Neural progenitor cell (in vitro differentiated cells): ENCODE data around the gene AMFR. TPM values are rescaled to one million over a fixed set of nuclear protein-coding genes. Genes with fewer than 3 reads are reported as not detected.

Source experiments
- DNase-seq: peaks from one replicate; pipeline ENCODE4 v3.0.0-alpha.2; 2016; ENCODE audit warnings: low spot score
- H2AFZ ChIP-seq: fragments of 200-600 bp; sonication (generic); replicated peaks from 2 replicates; pipeline ENCODE4 v1.6.1; 2016; ENCODE audit warnings: antibody characterized with exemption
- H3F3A ChIP-seq: fragments of 200-600 bp; sonication (generic); 2 replicates; pipeline ENCODE4 v1.6.1; 2016; ENCODE audit warnings: antibody characterized with exemption, low read depth
- H3K27ac ChIP-seq: fragments of 200-600 bp; sonication (generic); 2 replicates; pipeline ENCODE4 v1.5.1; 2016; ENCODE audit warnings: mild to moderate bottlenecking
- H3K27me3 ChIP-seq: fragments of 200-600 bp; sonication (generic); 2 replicates; pipeline ENCODE4 v1.6.1; 2016; ENCODE audit warnings: mild to moderate bottlenecking, moderate library complexity
- H3K36me3 ChIP-seq: fragments of 200-600 bp; sonication (generic); 2 replicates; pipeline ENCODE4 v1.5.1; 2016
- H3K4me1 ChIP-seq: fragments of 200-600 bp; sonication (generic); 2 replicates; pipeline ENCODE4 v1.6.1; 2016; ENCODE audit warnings: mixed run types
- H3K4me2 ChIP-seq: fragments of 200-600 bp; sonication (generic); 2 replicates; pipeline ENCODE4 v1.6.1; 2016
- H3K4me3 ChIP-seq: fragments of 200-600 bp; sonication (generic); 2 replicates; pipeline ENCODE4 v1.5.1; 2016
- H3K79me2 ChIP-seq: fragments of 200-600 bp; sonication (generic); 2 replicates; pipeline ENCODE4 v1.6.1; 2016; ENCODE audit warnings: low read depth
- H3K9ac ChIP-seq: fragments of 200-600 bp; sonication (generic); 2 replicates; pipeline ENCODE4 v1.6.1; 2016
- H3K9me3 ChIP-seq: fragments of 200-600 bp; sonication (generic); 2 replicates; pipeline ENCODE4 v1.5.1; 2016; ENCODE audit warnings: low read depth
- H4K20me1 ChIP-seq: fragments of 200-600 bp; sonication (generic); 2 replicates; pipeline ENCODE4 v1.6.1; 2016; ENCODE audit warnings: low read depth
- H3K27ac Mint-ChIP-seq: 3 replicates; pipeline ENCODE4 v1.8.0; 2021; ENCODE audit warnings: mixed read lengths
- H3K27me3 Mint-ChIP-seq: 2 replicates; pipeline ENCODE4 v1.8.0; 2022; ENCODE audit warnings: low read depth, mild to moderate bottlenecking, inconsistent platforms, moderate library complexity, mixed read lengths; ENCODE audit not compliant: insufficient read depth
- H3K36me3 Mint-ChIP-seq: 3 replicates; pipeline ENCODE4 v1.8.0; 2021; ENCODE audit warnings: mixed read lengths
- H3K4me1 Mint-ChIP-seq: 3 replicates; pipeline ENCODE4 v1.8.0; 2021; ENCODE audit warnings: mixed read lengths
- H3K4me3 Mint-ChIP-seq: 3 replicates; pipeline ENCODE4 v1.8.0; 2021; ENCODE audit warnings: mild to moderate bottlenecking, moderate library complexity, mixed read lengths
- H3K9me3 Mint-ChIP-seq: 3 replicates; pipeline ENCODE4 v1.8.0; 2020; ENCODE audit warnings: mixed read lengths
- CTCF ChIP-seq: fragments of 200-600 bp; sonication (generic); IDR thresholded peaks from 2 replicates; pipeline ENCODE4 v1.5.1; 2017; ENCODE audit warnings: antibody characterized with exemption, mild to moderate bottlenecking
- EZH2 ChIP-seq: fragments of 200-600 bp; sonication (generic); IDR thresholded peaks from 2 replicates; pipeline ENCODE4 v1.6.1; 2017; ENCODE audit warnings: antibody characterized with exemption, mild to moderate bottlenecking, moderate library complexity
- EZH2phosphoT487 ChIP-seq: fragments of 200-600 bp; sonication (generic); IDR thresholded peaks from 2 replicates; pipeline ENCODE4 v1.6.1; 2017; ENCODE audit warnings: antibody characterized with exemption
- total RNA-seq: library from RNA; depleted of rRNA; stranded (reverse); fragments of >200 nt; gene quantifications from 2 replicates; pipeline ENCODE4 v1.2.3, GENCODE V29; 2015; ENCODE audit warnings: low replicate concordance

The AMFR gene
- total RNA-seq, 1 donor from 2014 or later, result 38.7 TPM

DNA sequence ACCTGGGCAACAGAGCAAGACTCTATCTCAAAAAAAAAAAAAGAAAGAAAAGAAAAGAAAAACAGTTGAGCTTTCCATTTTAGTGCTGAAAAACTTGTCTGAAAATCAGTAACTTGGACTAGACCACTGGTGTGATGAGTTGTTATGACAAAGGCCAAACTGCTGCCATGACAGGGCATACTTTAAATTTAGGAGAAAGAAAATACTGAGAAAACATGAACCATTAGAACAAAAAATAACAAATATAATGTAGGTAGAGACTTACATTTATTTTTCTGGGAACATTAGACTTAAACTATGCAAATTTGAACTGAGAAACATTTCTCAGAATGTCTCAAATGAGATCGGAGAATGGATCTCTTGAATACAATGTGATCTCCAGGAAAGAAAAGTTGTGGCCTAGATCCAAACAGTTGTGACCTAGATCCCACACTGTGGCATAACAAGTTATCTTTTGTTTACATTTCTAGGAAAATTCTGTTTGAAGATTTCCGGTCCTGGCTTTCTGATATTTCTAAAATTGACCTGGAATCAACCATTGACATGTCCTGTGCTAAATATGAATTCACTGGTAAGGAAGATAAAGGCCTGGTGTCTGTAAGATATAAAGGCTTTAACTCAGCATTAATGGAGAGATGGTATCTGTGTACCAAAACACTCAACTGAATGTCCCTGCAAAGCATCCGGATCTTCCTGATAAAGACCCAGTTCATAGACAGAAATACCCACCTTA, 36.9 kb upstream of the AMFR start:
- peaks cover 22% of the 10 kb centered on the region for H3K36me3 ChIP-seq
- no peak overlapping the region for H3K9ac ChIP-seq

DNA sequence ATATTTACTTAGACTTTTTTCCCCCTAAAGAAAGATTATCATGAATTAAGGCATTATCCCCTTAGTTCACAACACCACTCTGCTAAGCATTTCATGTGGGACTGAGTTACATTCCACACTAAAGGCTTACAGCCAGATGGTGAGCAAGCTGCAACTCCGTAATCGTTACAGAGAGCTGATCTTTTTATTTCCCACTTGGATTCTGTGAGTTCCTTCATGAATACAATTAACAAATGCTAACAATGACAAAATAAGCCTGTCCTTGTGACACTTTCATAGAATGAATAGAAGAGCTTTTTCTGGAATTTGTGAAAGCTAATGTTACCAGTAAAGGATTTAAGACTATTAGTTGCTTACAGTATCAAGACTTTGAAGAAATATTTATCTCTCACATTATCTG, 34.8 kb upstream of the AMFR start:
- Histone ChIP-seq H3K27me3 (no peaks in the 10 kb centered on the region), H3K4me1 (no peaks in the 10 kb centered on the region), H3F3A (no peaks in the 10 kb centered on the region), H3K4me2 (no peak overlapping the region), H3K36me3 (peaks cover 29% of the 10 kb centered on the region), H3K9me3 (no peaks in the 10 kb centered on the region), H3K79me2 (no peaks in the 10 kb centered on the region), H3K4me3 (no peak overlapping the region), H4K20me1 (no peaks in the 10 kb centered on the region), H3K9ac (no peak overlapping the region), H3K27ac (no peak overlapping the region), H2AFZ (no peak overlapping the region)
- no peaks in the 10 kb centered on the region for H3K9me3 Mint-ChIP-seq
- no peak overlapping the region for H3K4me3 Mint-ChIP-seq
- H3K27ac Mint-ChIP-seq, result no peak overlapping the region
- no peaks in the 10 kb centered on the region for H3K4me1 Mint-ChIP-seq
- no peaks in the 10 kb centered on the region for H3K27me3 Mint-ChIP-seq
- DNase-seq, result no peak
- TF ChIP-seq EZH2phosphoT487 (no peak), CTCF (no peak), EZH2 (no peak)
- H3K36me3 Mint-ChIP-seq, result peaks cover 37% of the 10 kb centered on the region

More for the DNA sequence above, 36.9 kb upstream of the AMFR start:
- H4K20me1 ChIP-seq, result no peaks in the 10 kb centered on the region
- no peaks in the 10 kb centered on the region for H3K4me1 ChIP-seq
- Mint-ChIP-seq H3K36me3 (peaks cover 31% of the 10 kb centered on the region), H3K4me1 (no peaks in the 10 kb centered on the region), H3K27ac (no peak overlapping the region), H3K27me3 (no peaks in the 10 kb centered on the region), H3K9me3 (no peaks in the 10 kb centered on the region), H3K4me3 (no peak overlapping the region)
- H3K9me3 ChIP-seq, result no peaks in the 10 kb centered on the region
- H3F3A ChIP-seq, result no peaks in the 10 kb centered on the region
- H3K4me3 ChIP-seq, result no peak overlapping the region
- no peak overlapping the region for H3K4me2 ChIP-seq
- no peak overlapping the region for H2AFZ ChIP-seq
- no peak for TF ChIP-seq EZH2
- no peak for TF ChIP-seq CTCF
- TF ChIP-seq EZH2phosphoT487, result no peak
- H3K27ac ChIP-seq, result no peak overlapping the region
- no peaks in the 10 kb centered on the region for H3K27me3 ChIP-seq
- H3K79me2 ChIP-seq, result no peaks in the 10 kb centered on the region
- no peak for DNase-seq

DNA sequence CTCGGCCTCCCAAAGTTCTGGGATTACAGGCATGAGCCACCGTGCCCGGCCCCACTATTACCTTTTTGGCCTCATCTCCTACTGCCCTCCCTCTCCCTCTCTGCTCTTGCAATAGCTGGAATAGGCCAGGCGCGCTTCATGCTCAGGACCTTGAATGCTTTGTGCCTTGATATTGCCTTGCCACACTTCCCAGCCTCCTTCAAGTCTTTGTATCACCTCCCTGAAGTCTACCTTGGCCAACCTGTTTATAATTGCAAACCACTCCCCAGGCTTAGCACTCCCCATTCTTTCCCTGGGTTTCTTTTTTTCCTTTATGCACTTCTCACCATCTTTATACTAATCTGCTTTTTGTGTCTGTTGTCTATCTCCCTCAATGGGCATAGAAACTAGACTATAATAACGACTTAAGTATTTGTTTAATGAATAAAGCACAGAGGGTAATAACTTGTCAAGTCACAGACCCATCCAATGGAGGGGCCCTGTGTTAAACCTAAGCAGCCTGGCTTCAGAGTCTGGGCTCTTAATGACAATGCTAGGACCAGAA, 32.7 kb upstream of the AMFR start:
- Mint-ChIP-seq H3K36me3 (peaks cover 36% of the 10 kb centered on the region), H3K27ac (no peak overlapping the region), H3K4me1 (peaks cover under 1% of the 10 kb centered on the region)

More for the DNA sequence above, 32.7 kb upstream of the AMFR start:
- Mint-ChIP-seq H3K9me3 (no peaks in the 10 kb centered on the region), H3K27me3 (no peaks in the 10 kb centered on the region), H3K4me3 (no peak overlapping the region)
- H4K20me1 ChIP-seq, result peaks cover 3% of the 10 kb centered on the region
- H3K27ac ChIP-seq, result no peak overlapping the region
- H2AFZ ChIP-seq, result no peak overlapping the region
- H3K9ac ChIP-seq, result no peak overlapping the region
- H3K9me3 ChIP-seq, result no peaks in the 10 kb centered on the region
- no peak overlapping the region for H3K4me2 ChIP-seq
- H3K4me3 ChIP-seq, result no peak overlapping the region
- DNase-seq, result no peak
- no peaks in the 10 kb centered on the region for H3K4me1 ChIP-seq
- H3K27me3 ChIP-seq, result no peaks in the 10 kb centered on the region
- H3F3A ChIP-seq, result no peaks in the 10 kb centered on the region
- H3K36me3 ChIP-seq, result peaks cover 20% of the 10 kb centered on the region
- peaks cover 14% of the 10 kb centered on the region for H3K79me2 ChIP-seq
- TF ChIP-seq CTCF (no peak), EZH2phosphoT487 (no peak), EZH2 (no peak)
